CD4-positive, alpha-beta memory T cell (primary cell): ENCODE results near the gene FRZB. TPM values are rescaled to one million over a fixed set of nuclear protein-coding genes. Genes with fewer than 3 reads are reported as not detected.

Experiments
- CTCF ChIA-PET: fragments of 350-600 bp; sonication (Branson Sonifier 250); formaldehyde crosslinking; loops from one replicate; lab custom pipeline; 2021; ENCODE audit warnings: inconsistent platforms; ENCODE audit not compliant: partially characterized antibody; lab: Charles Lee
- POLR2A ChIA-PET: fragments of 350-600 bp; sonication (Branson Sonifier 250); formaldehyde crosslinking; loops from one replicate; lab custom pipeline; 2021; ENCODE audit not compliant: partially characterized antibody; lab: Charles Lee
- DNase-seq, 5 donors: peaks; one replicate each; pipeline versions ENCODE4 v3.0.0 to v3.0.0-alpha.2; 2020 to 2022; ENCODE audit warnings: mixed read lengths in 1 of 5
- H3K27ac ChIP-seq: one replicate; pipeline ENCODE4 v1.7.0; 2013; ENCODE audit warnings: low read depth, low read length
- H3K27me3 ChIP-seq: 2 replicates; pipeline ENCODE4 v1.7.0; 2013; ENCODE audit warnings: mild to moderate bottlenecking, low read length, moderate library complexity; ENCODE audit not compliant: insufficient read depth
- H3K36me3 ChIP-seq: 2 replicates; pipeline ENCODE4 v1.7.0; 2013; ENCODE audit warnings: mild to moderate bottlenecking, low read length, moderate library complexity; ENCODE audit not compliant: insufficient read depth
- H3K4me1 ChIP-seq: 2 replicates; pipeline ENCODE4 v1.7.0; 2013; ENCODE audit warnings: mild to moderate bottlenecking, low read length, moderate library complexity; ENCODE audit not compliant: insufficient read depth
- H3K4me3 ChIP-seq, 2 donors: one replicate each; pipeline ENCODE4 v1.7.0; 2013; ENCODE audit warnings: low read length in 2 of 2, mild to moderate bottlenecking in 1 of 2
- H3K9me3 ChIP-seq, 2 donors: one replicate each; pipeline ENCODE4 v1.7.0; 2013; ENCODE audit warnings: low read length in 2 of 2, control low read depth in 1 of 2; ENCODE audit not compliant: control insufficient read depth in 1 of 2
- H3K27ac Mint-ChIP-seq, 7 donors: one replicate each; pipeline ENCODE4 v1.8.0; 2020 to 2021; ENCODE audit warnings: mixed read lengths in 7 of 7, mild to moderate bottlenecking in 6 of 7, inconsistent platforms in 3 of 7, moderate library complexity in 3 of 7
- H3K27me3 Mint-ChIP-seq, 2 donors: one replicate each; pipeline ENCODE4 v1.8.0; 2020 to 2021; ENCODE audit warnings: mixed read lengths in 2 of 2
- H3K36me3 Mint-ChIP-seq, 2 donors: one replicate each; pipeline ENCODE4 v1.8.0; 2020 to 2021; ENCODE audit warnings: mixed read lengths in 2 of 2, inconsistent platforms in 1 of 2, mild to moderate bottlenecking in 1 of 2
- H3K4me1 Mint-ChIP-seq, 4 donors: one replicate each; pipeline ENCODE4 v1.8.0; 2020 to 2021; ENCODE audit warnings: mixed read lengths in 4 of 4, mild to moderate bottlenecking in 1 of 4
- H3K4me3 Mint-ChIP-seq, 8 donors: one replicate each; pipeline ENCODE4 v1.8.0; 2020 to 2021; ENCODE audit warnings: mixed read lengths in 8 of 8, mild to moderate bottlenecking in 7 of 8, moderate library complexity in 6 of 8, inconsistent platforms in 3 of 8
- H3K9me3 Mint-ChIP-seq, 8 donors: one replicate each; pipeline ENCODE4 v1.8.0; 2020 to 2021; ENCODE audit warnings: mixed read lengths in 8 of 8, mild to moderate bottlenecking in 5 of 8, inconsistent platforms in 3 of 8, moderate library complexity in 1 of 8
- intact Hi-C: fragments of 100-400 bp; cut with micrococcal nuclease; formaldehyde crosslinking; loops from one replicate; pipeline ENCODE4 v1.15.1; 2023
- polyA plus RNA-seq, 2 donors: library from polyadenylated mRNA; unstranded; fragments of 300-500 nt; fragmentation: Illumina TruSeq; gene quantifications; one replicate each; pipeline ENCODE4 v1.2.3, GENCODE V29; 2021
- total RNA-seq, 2 experiments: library from RNA; stranded (reverse); gene quantifications; one replicate each; pipeline ENCODE4 v1.2.3, GENCODE V29; 2021

FRZB gene
- total and polyA plus RNA-seq, 4 experiments from 2014 or later: 0.43 TPM; not detected in 3

GRCh38 chr2:182826496-182826895 is 39.9 kb downstream of the FRZB start:
- DNase-seq: no peak
- Histone ChIP-seq H3K4me3 (no peak overlapping the region), H3K27ac (no peak overlapping the region), H3K4me1 (no peaks in the 10 kb centered on the region), H3K36me3 (no peaks in the 10 kb centered on the region), H3K27me3 (peaks cover 3% of the 10 kb centered on the region), H3K9me3 (no peaks in the 10 kb centered on the region)
- no peak overlapping the region for H3K4me3 Mint-ChIP-seq
- POLR2A ChIA-PET: no interaction called here
- no peaks in the 10 kb centered on the region for H3K9me3 Mint-ChIP-seq
- peaks cover 5% of the 10 kb centered on the region in 2 donors for H3K27me3 Mint-ChIP-seq
- intact Hi-C loops: no loop called here
- no peak overlapping the region for H3K27ac Mint-ChIP-seq
- no peaks in the 10 kb centered on the region for H3K36me3 Mint-ChIP-seq
- H3K4me1 Mint-ChIP-seq: no peaks in the 10 kb centered on the region
- CTCF ChIA-PET: no interaction called here

GRCh38 chr2:182826064-182826463 is 40.4 kb downstream of the FRZB start:
- Histone ChIP-seq H3K36me3 (no peaks in the 10 kb centered on the region), H3K9me3 (no peaks in the 10 kb centered on the region), H3K27ac (no peak overlapping the region), H3K4me3 (no peak overlapping the region), H3K4me1 (no peaks in the 10 kb centered on the region), H3K27me3 (peaks cover 3% of the 10 kb centered on the region)
- H3K9me3 Mint-ChIP-seq: no peaks in the 10 kb centered on the region
- no peak overlapping the region for H3K27ac Mint-ChIP-seq
- peaks cover 5 to 7% of the 10 kb centered on the region in 2 donors for H3K27me3 Mint-ChIP-seq
- no peak overlapping the region for H3K4me3 Mint-ChIP-seq
- no peaks in the 10 kb centered on the region for H3K36me3 Mint-ChIP-seq
- CTCF ChIA-PET: no interaction called here
- DNase-seq: no peak
- POLR2A ChIA-PET: no interaction called here
- H3K4me1 Mint-ChIP-seq: no peaks in the 10 kb centered on the region
- intact Hi-C loops: no loop called here

GRCh38 chr2:182824767-182825158 is 41.7 kb downstream of the FRZB start:
- H3K4me3 Mint-ChIP-seq: no peak overlapping the region
- CTCF ChIA-PET: no interaction called here

GRCh38 chr2:182824056-182824766 is 42.2 kb downstream of the FRZB start:
- Histone ChIP-seq H3K4me1 (no peaks in the 10 kb centered on the region), H3K36me3 (no peaks in the 10 kb centered on the region), H3K27me3 (peaks cover 3% of the 10 kb centered on the region), H3K9me3 (no peaks in the 10 kb centered on the region), H3K27ac (no peak overlapping the region), H3K4me3 (no peak overlapping the region)
- H3K27me3 Mint-ChIP-seq: peaks cover 6 to 10% of the 10 kb centered on the region in 2 donors
- DNase-seq: no peak
- no peaks in the 10 kb centered on the region for H3K36me3 Mint-ChIP-seq
- ChIA-PET POLR2A (no interaction called here), CTCF (no interaction called here)
- H3K4me1 Mint-ChIP-seq: no peaks in the 10 kb centered on the region
- no peak overlapping the region for H3K4me3 Mint-ChIP-seq
- H3K9me3 Mint-ChIP-seq: no peaks in the 10 kb centered on the region
- intact Hi-C loops: no loop called here
- no peak overlapping the region for H3K27ac Mint-ChIP-seq

More at GRCh38 chr2:182824767-182825158, 41.7 kb downstream of the FRZB start:
- peaks cover 6 to 8% of the 10 kb centered on the region in 2 donors for H3K27me3 Mint-ChIP-seq
- no peaks in the 10 kb centered on the region for H3K36me3 ChIP-seq
- intact Hi-C loops: no loop called here
- H3K9me3 ChIP-seq: no peaks in the 10 kb centered on the region
- H3K4me3 ChIP-seq: no peak overlapping the region
- H3K27me3 ChIP-seq: peaks cover 3% of the 10 kb centered on the region
- no peaks in the 10 kb centered on the region for H3K9me3 Mint-ChIP-seq
- no peaks in the 10 kb centered on the region for H3K4me1 Mint-ChIP-seq
- no peaks in the 10 kb centered on the region for H3K4me1 ChIP-seq
- no peak for DNase-seq
- no peaks in the 10 kb centered on the region for H3K36me3 Mint-ChIP-seq
- no peak overlapping the region for H3K27ac Mint-ChIP-seq
- H3K27ac ChIP-seq: no peak overlapping the region
- POLR2A ChIA-PET: no interaction called here

- Mint-ChIP-seq H3K4me3 (no peak overlapping the region), H3K27ac (no peak overlapping the region), H3K36me3 (no peaks in the 10 kb centered on the region), H3K4me1 (no peaks in the 10 kb centered on the region), H3K27me3 (peaks cover 3 to 12% of the 10 kb centered on the region in 2 donors), H3K9me3 (no peaks in the 10 kb centered on the region)
- intact Hi-C loops: no loop called here
- no peak for DNase-seq
- Histone ChIP-seq H3K9me3 (no peaks in the 10 kb centered on the region), H3K4me1 (no peaks in the 10 kb centered on the region), H3K27me3 (peaks cover 3% of the 10 kb centered on the region), H3K36me3 (no peaks in the 10 kb centered on the region), H3K27ac (no peak overlapping the region), H3K4me3 (no peak overlapping the region)
- ChIA-PET POLR2A (no interaction called here), CTCF (no interaction called here)
These were observed 43.7 kb downstream of the FRZB start for GRCh38 chr2:182822733-182823132.

GRCh38 chr2:182821182-182821581 is 45.3 kb downstream of the FRZB start:
- H3K36me3 Mint-ChIP-seq: no peaks in the 10 kb centered on the region
- H3K9me3 Mint-ChIP-seq: no peaks in the 10 kb centered on the region
- ChIA-PET POLR2A (no interaction called here), CTCF (no interaction called here)
- no peak overlapping the region for H3K4me3 Mint-ChIP-seq
- no peak overlapping the region for H3K27ac Mint-ChIP-seq
- H3K4me3 ChIP-seq: no peak overlapping the region
- H3K4me1 ChIP-seq: no peaks in the 10 kb centered on the region
- no peak for DNase-seq
- intact Hi-C loops: no loop called here
- H3K36me3 ChIP-seq: no peaks in the 10 kb centered on the region
- H3K27me3 ChIP-seq: peaks cover 3% of the 10 kb centered on the region
- no peaks in the 10 kb centered on the region for H3K4me1 Mint-ChIP-seq
- no peak overlapping the region for H3K27ac ChIP-seq
- H3K9me3 ChIP-seq: no peaks in the 10 kb centered on the region
- peaks cover 3 to 12% of the 10 kb centered on the region in 2 donors for H3K27me3 Mint-ChIP-seq

- no peaks in the 10 kb centered on the region for H3K36me3 Mint-ChIP-seq
- Histone ChIP-seq H3K36me3 (no peaks in the 10 kb centered on the region), H3K27me3 (peaks cover 3% of the 10 kb centered on the region), H3K27ac (no peak overlapping the region), H3K9me3 (no peaks in the 10 kb centered on the region), H3K4me3 (no peak overlapping the region), H3K4me1 (no peaks in the 10 kb centered on the region)
- POLR2A ChIA-PET: no interaction called here
- no peak overlapping the region for H3K4me3 Mint-ChIP-seq
- H3K27ac Mint-ChIP-seq: no peak overlapping the region
- no peak for DNase-seq
- intact Hi-C loops: no loop called here
- CTCF ChIA-PET: no interaction called here
- H3K27me3 Mint-ChIP-seq: peaks cover 3 to 10% of the 10 kb centered on the region in 2 donors
- no peaks in the 10 kb centered on the region for H3K9me3 Mint-ChIP-seq
- H3K4me1 Mint-ChIP-seq: no peaks in the 10 kb centered on the region
These were observed 47.0 kb downstream of the FRZB start for GRCh38 chr2:182819412-182819811.
